ENCODE results near the gene SIGLEC6.

DNA sequence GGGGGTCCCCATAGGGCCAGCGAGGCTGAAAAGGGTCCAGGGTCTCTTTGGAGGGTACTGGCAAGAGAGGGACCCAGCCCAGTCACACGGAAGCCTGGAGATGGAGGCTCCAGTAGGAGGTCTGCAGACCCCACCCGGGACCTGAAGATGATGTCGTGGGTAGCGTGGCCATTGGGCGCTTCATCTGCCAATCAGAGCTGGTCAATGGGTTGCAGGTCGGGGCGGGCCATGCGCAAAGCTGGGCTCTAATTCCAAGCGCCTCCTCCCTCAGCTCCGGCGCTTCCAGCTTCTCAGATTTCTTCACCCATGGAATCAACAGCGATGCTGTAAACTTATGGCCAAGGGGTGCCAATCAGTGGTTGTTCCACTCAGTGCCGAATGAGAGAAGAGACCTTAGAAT is 40.8 kb downstream of the SIGLEC6 start:
- TF ChIP-seq, protein P1, sequence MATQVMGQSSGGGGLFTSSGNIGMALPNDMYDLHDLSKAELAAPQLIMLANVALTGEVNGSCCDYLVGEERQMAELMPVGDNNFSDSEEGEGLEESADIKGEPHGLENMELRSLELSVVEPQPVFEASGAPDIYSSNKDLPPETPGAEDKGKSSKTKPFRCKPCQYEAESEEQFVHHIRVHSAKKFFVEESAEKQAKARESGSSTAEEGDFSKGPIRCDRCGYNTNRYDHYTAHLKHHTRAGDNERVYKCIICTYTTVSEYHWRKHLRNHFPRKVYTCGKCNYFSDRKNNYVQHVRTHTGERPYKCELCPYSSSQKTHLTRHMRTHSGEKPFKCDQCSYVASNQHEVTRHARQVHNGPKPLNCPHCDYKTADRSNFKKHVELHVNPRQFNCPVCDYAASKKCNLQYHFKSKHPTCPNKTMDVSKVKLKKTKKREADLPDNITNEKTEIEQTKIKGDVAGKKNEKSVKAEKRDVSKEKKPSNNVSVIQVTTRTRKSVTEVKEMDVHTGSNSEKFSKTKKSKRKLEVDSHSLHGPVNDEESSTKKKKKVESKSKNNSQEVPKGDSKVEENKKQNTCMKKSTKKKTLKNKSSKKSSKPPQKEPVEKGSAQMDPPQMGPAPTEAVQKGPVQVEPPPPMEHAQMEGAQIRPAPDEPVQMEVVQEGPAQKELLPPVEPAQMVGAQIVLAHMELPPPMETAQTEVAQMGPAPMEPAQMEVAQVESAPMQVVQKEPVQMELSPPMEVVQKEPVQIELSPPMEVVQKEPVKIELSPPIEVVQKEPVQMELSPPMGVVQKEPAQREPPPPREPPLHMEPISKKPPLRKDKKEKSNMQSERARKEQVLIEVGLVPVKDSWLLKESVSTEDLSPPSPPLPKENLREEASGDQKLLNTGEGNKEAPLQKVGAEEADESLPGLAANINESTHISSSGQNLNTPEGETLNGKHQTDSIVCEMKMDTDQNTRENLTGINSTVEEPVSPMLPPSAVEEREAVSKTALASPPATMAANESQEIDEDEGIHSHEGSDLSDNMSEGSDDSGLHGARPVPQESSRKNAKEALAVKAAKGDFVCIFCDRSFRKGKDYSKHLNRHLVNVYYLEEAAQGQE (IDR thresholded peaks at IDR 0.05; ENCODE audit: insufficient read depth in 1 of 2, low read depth in 2 of 2, low read length in 2 of 2): no peak
- no peak for TF ChIP-seq POLR2AphosphoS5 (IDR thresholded peaks at IDR 0.05; ENCODE audit: low read depth, low read length)
- no peak for TF ChIP-seq SIN3A (IDR thresholded peaks at IDR 0.05; ENCODE audit: borderline replicate concordance, insufficient read depth, low read length)
